HCT116 (cell line): ENCODE results near the gene JAK1. TPM values are rescaled to one million over a fixed set of nuclear protein-coding genes. Genes with fewer than 3 reads are reported as not detected.

Source experiments
- ATAC-seq: fragments of 200-7000 bp; cut with Tn5 transposase; 2 replicates; pipeline ENCODE4 v1.9.1; 2020; ENCODE audit warnings: mild to moderate bottlenecking, moderate library complexity
- BruUV-seq: library from RNA; stranded (reverse); fragments of 400-500 nt; replicated peaks from 2 replicates; lab custom pipeline; 2021; lab: Mats Ljungman, UMichigan
- CTCF ChIA-PET: fragments of 300-600 bp; sonication (Branson Sonifier 250); formaldehyde crosslinking; loops from one replicate; lab custom pipeline; 2021; ENCODE audit warnings: antibody characterized with exemption; lab: Charles Lee
- POLR2A ChIA-PET: fragments of 300-600, 350-600 bp; sonication (Branson Sonifier 250); formaldehyde crosslinking; loops from one replicate; lab custom pipeline; 2021; ENCODE audit warnings: antibody characterized with exemption; lab: Charles Lee
- RAD21 ChIA-PET, 2 experiments: fragments of 300-600 bp; sonication (Branson Sonifier 250); formaldehyde crosslinking; loops; one replicate each; lab custom pipeline; 2023; ENCODE audit warnings: low total read pairs in 2 of 2; ENCODE audit not compliant: uncharacterized antibody in 2 of 2, unreplicated experiment in 2 of 2, low non-redundant PET in 1 of 2; lab: Charles Lee
- DNase-seq: peaks from one replicate; pipeline ENCODE4 v3.0.0-alpha.2; 2010; ENCODE audit warnings: low read depth, low spot score
- H2AFZ ChIP-seq: fragments of 200-600 bp; shearing (Covaris generic), sonication (generic); 2 replicates; pipeline ENCODE4 v1.6.1; 2017; ENCODE audit warnings: low read depth, mixed run types, mixed read lengths, antibody characterized with exemption, low read length; ENCODE audit not compliant: poor library complexity, severe bottlenecking
- H3K27ac ChIP-seq: 2 replicates; pipeline ENCODE4 v1.5.1; 2012; ENCODE audit warnings: low read depth, low read length
- H3K27me3 ChIP-seq: fragments of 200-600 bp; sonication (generic); 2 replicates; pipeline ENCODE4 v1.6.1; 2016; ENCODE audit warnings: mixed run types, low read length, mixed read lengths; ENCODE audit not compliant: insufficient read depth
- H3K36me3 ChIP-seq, 2 experiments: fragments of 200-500 bp in 1 of 2; fragments of 200-600 bp in 1 of 2; sonication (Bioruptor generic) in 1 of 2; sonication (generic) in 1 of 2; 2 replicates each; pipeline versions ENCODE4 v1.5.1 to v1.6.1; 2014 to 2016; ENCODE audit warnings: low read length in 2 of 2, inconsistent platforms in 1 of 2, mixed read lengths in 1 of 2, mixed run types in 1 of 2; ENCODE audit not compliant: insufficient read depth in 2 of 2, control insufficient read depth in 1 of 2
- H3K4me1 ChIP-seq, 2 experiments: fragments of 200-600 bp in 1 of 2; sonication (generic) in 1 of 2; 2 replicates each; pipeline versions ENCODE4 v1.5.1 to v1.6.1; 2012 to 2017; ENCODE audit warnings: low read length in 2 of 2, inconsistent platforms in 1 of 2, mild to moderate bottlenecking in 1 of 2, mixed read lengths in 1 of 2, mixed run types in 1 of 2, moderate library complexity in 1 of 2; ENCODE audit not compliant: insufficient read depth in 2 of 2, control insufficient read depth in 1 of 2
- H3K4me2 ChIP-seq: fragments of 200-600 bp; sonication (generic); 2 replicates; pipeline ENCODE4 v1.6.1; 2017; ENCODE audit warnings: mixed run types, low read length, mixed read lengths
- H3K4me3 ChIP-seq, 2 experiments: fragments of 200-600 bp in 1 of 2; sonication (generic) in 1 of 2; replicated peaks in 1 of 2; 2 replicates each; pipeline ENCODE4 v1.5.1; 2011 to 2016; ENCODE audit warnings: low read length in 2 of 2, control low read depth in 1 of 2, low read depth in 1 of 2, mild to moderate bottlenecking in 1 of 2, mixed read lengths in 1 of 2, mixed run types in 1 of 2
- H3K79me2 ChIP-seq: fragments of 200-600 bp; sonication (generic); 2 replicates; pipeline ENCODE4 v1.6.1; 2017; ENCODE audit warnings: mild to moderate bottlenecking, mixed run types, low read length, moderate library complexity, mixed read lengths; ENCODE audit not compliant: insufficient read depth
- H3K9ac ChIP-seq: fragments of 200-600 bp; sonication (generic); 2 replicates; pipeline ENCODE4 v1.6.1; 2016; ENCODE audit warnings: low read length, mixed read lengths
- H3K9me2 ChIP-seq: fragments of 200-600 bp; sonication (generic), shearing (Covaris generic); 2 replicates; pipeline ENCODE4 v1.6.1; 2017; ENCODE audit warnings: mixed run types, mild to moderate bottlenecking, moderate library complexity; ENCODE audit not compliant: insufficient read depth
- H3K9me3 ChIP-seq, 2 experiments: fragments of 200-500 bp in 1 of 2; fragments of 200-600 bp in 1 of 2; sonication (Bioruptor generic) in 1 of 2; sonication (generic) in 1 of 2; 2 replicates each; pipeline ENCODE4 v1.6.1; 2014 to 2017; ENCODE audit warnings: low read length in 2 of 2, mixed read lengths in 2 of 2, inconsistent platforms in 1 of 2, low read depth in 1 of 2, mild to moderate bottlenecking in 1 of 2, mixed run types in 1 of 2, moderate library complexity in 1 of 2; ENCODE audit not compliant: control insufficient read depth in 1 of 2, insufficient read depth in 1 of 2
- H4K20me1 ChIP-seq: fragments of 200-600 bp; sonication (generic), shearing (Covaris generic); 2 replicates; pipeline ENCODE4 v1.6.1; 2017; ENCODE audit warnings: mixed run types, mild to moderate bottlenecking, moderate library complexity; ENCODE audit not compliant: insufficient read depth
- CBX3 ChIP-seq: IDR thresholded peaks from 2 replicates; pipeline ENCODE4 v1.6.1; 2012; ENCODE audit warnings: low read depth
- CEBPB ChIP-seq: IDR thresholded peaks from 2 replicates; pipeline ENCODE4 v1.6.1; 2012; ENCODE audit warnings: low read depth
- SIN3A ChIP-seq: IDR thresholded peaks from 2 replicates; pipeline ENCODE4 v1.6.1; 2012; ENCODE audit warnings: low read depth
- SP1 ChIP-seq: IDR thresholded peaks from 2 replicates; pipeline ENCODE4 v1.6.1; 2012; ENCODE audit warnings: low read depth
- ZFX ChIP-seq: fragments of 450-650 bp; IDR thresholded peaks from 2 replicates; pipeline ENCODE4 v1.6.1; 2017
- ZNF274 ChIP-seq: fragments of 200-500 bp; sonication (Bioruptor generic); IDR thresholded peaks from 2 replicates; pipeline ENCODE4 v1.6.1; 2014; ENCODE audit warnings: mild to moderate bottlenecking, low read depth, low read length, inconsistent platforms
- intact Hi-C: fragments of 100-400 bp; cut with micrococcal nuclease; formaldehyde crosslinking; loops from 2 replicates; pipeline ENCODE4 v1.10.0; 2022
- total RNA-seq: library from RNA; stranded (reverse); gene quantifications from one replicate; pipeline ENCODE4 v1.2.1, GENCODE V29; 2021; ENCODE audit not compliant: unreplicated experiment
- TF ChIP-seq, protein P1 (sequence below): IDR thresholded peaks from 2 replicates; pipeline ENCODE4 v1.6.1; 2012; ENCODE audit warnings: low read depth
- TF ChIP-seq, protein P2 (sequence below): IDR thresholded peaks from 2 replicates; pipeline ENCODE4 v1.6.1; 2012

JAK1 gene
- total RNA-seq, 1 experiment from 2014 or later = 53.2 TPM

DNA sequence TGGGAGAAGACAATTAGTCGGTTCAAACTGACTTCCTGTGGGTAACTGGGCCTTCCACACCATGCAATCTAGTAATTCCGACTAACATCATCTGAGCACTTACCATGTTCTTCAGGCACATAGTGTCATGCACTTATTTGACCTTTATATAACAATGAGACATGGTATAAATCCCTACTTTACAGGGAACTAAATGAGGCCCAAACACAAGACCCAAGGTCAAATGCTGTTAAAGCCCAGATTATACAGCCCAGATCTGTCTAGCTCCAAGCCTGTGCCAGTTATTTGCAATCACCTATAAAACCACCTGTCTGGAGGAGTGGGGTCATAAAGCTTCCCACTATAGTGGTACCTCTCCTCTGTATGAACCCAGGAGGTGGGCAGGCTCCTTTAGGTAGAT is 40.8 kb downstream of the JAK1 start:
- no peak overlapping the region for H2AFZ ChIP-seq
- ChIA-PET POLR2A (no interaction called here), CTCF (no interaction called here), RAD21 (no interaction called here)
- peaks cover 17% of the 10 kb centered on the region; the same call in 1 of the 2 replicates for H3K79me2 ChIP-seq
- H3K4me2 ChIP-seq = peak overlapping the region; percentile 6; the same call in 1 of the 2 replicates
- H3K4me3 ChIP-seq = no peak overlapping the region
- H3K9ac ChIP-seq = no peak overlapping the region
- ATAC-seq (no peak), DNase-seq (no peak)
- H3K4me1 ChIP-seq = peaks cover 12 to 28% of the 10 kb centered on the region in 2 experiments
- H3K9me3 ChIP-seq = no peaks in the 10 kb centered on the region
- H3K36me3 ChIP-seq = no peaks in the 10 kb centered on the region
- no peaks in the 10 kb centered on the region for H3K27me3 ChIP-seq
- no peaks in the 10 kb centered on the region for H4K20me1 ChIP-seq
- no peaks in the 10 kb centered on the region for H3K9me2 ChIP-seq
- TF ChIP-seq, protein P1, sequence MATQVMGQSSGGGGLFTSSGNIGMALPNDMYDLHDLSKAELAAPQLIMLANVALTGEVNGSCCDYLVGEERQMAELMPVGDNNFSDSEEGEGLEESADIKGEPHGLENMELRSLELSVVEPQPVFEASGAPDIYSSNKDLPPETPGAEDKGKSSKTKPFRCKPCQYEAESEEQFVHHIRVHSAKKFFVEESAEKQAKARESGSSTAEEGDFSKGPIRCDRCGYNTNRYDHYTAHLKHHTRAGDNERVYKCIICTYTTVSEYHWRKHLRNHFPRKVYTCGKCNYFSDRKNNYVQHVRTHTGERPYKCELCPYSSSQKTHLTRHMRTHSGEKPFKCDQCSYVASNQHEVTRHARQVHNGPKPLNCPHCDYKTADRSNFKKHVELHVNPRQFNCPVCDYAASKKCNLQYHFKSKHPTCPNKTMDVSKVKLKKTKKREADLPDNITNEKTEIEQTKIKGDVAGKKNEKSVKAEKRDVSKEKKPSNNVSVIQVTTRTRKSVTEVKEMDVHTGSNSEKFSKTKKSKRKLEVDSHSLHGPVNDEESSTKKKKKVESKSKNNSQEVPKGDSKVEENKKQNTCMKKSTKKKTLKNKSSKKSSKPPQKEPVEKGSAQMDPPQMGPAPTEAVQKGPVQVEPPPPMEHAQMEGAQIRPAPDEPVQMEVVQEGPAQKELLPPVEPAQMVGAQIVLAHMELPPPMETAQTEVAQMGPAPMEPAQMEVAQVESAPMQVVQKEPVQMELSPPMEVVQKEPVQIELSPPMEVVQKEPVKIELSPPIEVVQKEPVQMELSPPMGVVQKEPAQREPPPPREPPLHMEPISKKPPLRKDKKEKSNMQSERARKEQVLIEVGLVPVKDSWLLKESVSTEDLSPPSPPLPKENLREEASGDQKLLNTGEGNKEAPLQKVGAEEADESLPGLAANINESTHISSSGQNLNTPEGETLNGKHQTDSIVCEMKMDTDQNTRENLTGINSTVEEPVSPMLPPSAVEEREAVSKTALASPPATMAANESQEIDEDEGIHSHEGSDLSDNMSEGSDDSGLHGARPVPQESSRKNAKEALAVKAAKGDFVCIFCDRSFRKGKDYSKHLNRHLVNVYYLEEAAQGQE = no peak
- TF ChIP-seq CBX3 (no peak), SP1 (no peak), ZFX (no peak), SIN3A (no peak), ZNF274 (no peak), CEBPB (no peak)
- TF ChIP-seq, protein P2, sequence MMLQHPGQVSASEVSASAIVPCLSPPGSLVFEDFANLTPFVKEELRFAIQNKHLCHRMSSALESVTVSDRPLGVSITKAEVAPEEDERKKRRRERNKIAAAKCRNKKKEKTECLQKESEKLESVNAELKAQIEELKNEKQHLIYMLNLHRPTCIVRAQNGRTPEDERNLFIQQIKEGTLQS = no peak
- no peak overlapping the region for H3K27ac ChIP-seq
- intact Hi-C loops = no loop called here
- BruUV-seq = no TSS peak
